Measurements from ENCODE around the gene TCIRG1.

- TF ChIP-seq TAF1 (IDR thresholded peaks at IDR 0.05; ENCODE audit: low read depth, low read length) (no peak), POLR2AphosphoS5 (IDR thresholded peaks at IDR 0.05; ENCODE audit: low read depth, low read length) (peak; percentile 52; the same call in 1 of the 2 replicates)
Measured at GRCh38 chr11:68052137-68052873, 13.5 kb downstream of the TCIRG1 start.

All from GM12891 (cell line).